Activated naive CD4-positive, alpha-beta T cell treated with anti-CD3 and anti-CD28 coated beads, Interleukin-2, amount 50 U/mL, for 16 hours (primary cell): ENCODE measurements around the gene SULT4A1.

Experiments used
- DNase-seq: peaks from one replicate; pipeline ENCODE4 v3.0.0-alpha.2; 2020

SULT4A1 gene

GRCh38 chr22:43843783-43844530, 18.4 kb downstream of the SULT4A1 start:
- DNase-seq = no peak

DNA sequence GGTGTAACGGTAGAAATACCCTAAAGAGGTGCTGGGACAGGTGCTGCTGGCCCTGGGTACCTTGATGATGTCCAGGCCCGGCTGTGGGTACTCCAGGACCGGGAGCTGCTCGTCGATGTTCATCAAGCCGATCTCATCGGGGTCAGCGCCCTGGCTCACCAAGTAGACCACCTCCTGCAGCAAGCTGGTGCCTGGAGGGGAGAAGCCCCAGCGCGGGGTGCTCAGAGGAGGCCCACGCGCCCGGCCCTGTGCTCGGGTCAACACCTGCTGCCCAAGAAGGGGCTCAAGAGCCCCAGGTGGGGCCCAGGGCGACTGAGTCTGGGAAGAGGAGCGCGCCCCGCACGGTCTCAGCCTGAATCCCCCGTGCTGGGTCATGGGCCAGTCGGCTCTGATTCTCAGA, 20.6 kb downstream of the SULT4A1 start:
- no peak for DNase-seq

DNA sequence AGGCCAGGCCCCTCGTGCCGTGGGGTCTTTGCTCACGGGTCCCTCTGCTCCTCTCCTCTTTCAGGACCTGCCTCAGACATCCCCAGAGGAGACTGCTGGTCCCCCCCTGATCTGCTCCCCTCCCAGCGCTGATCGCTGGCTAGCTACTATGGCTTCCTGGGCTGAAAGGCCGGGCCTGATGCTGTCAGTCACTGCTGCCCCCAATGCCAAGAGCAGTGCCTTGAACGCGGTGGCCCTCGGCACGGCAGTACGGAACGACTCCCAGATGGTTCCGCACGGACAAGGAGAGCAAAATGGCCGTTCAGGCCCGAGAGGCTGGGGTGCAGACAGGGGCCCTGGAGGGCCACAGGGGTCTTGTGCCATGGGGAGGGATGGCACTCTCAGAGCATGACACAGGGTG, 21.5 kb downstream of the SULT4A1 start:
- no peak for DNase-seq

DNA sequence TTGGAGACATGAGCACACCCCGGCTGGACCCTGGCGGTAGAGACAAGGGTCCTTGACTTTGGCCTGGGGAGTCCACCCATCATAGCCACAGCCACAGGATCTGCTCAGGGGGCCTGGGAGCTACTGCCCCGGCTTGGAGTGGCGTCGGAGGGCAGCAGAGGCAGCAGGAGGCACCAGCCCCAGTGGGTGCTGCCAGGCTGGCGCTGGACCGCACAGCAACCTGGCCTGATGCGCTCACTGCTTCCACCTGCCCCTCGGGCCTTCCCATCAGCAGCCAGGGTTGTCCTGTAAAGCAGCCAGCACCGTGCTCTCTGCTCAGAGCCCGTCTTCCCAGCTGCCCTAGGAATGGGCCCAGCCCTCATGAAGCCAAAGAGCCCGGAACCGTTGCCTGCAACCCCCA, 21.9 kb downstream of the SULT4A1 start:
- no peak for DNase-seq

DNA sequence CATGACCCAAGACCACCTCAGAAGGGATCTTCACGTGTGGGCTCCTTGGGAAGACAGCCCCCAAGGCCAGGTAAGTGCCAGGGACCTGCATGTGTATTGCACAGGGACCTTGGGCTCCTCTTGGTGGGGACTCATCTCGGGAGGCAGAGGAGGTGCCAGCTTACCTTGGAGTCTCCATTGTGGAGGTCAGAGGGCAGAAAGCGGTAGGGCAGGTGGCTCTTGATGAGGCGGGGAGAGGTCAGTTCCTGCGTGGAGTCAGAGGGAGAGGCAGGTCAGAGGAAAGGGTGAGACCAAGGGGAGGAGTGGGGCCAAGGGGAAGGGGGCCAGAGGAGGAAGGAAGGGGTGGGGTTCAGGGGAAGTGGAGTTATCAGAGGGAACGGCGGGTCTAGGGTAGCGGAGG, 22.5 kb downstream of the SULT4A1 start:
- no peak for DNase-seq

- no peak for DNase-seq
These were observed 23.6 kb downstream of the SULT4A1 start for GRCh38 chr22:43838571-43839307.

GRCh38 chr22:43838161-43838560, 24.2 kb downstream of the SULT4A1 start:
- no peak for DNase-seq

DNA sequence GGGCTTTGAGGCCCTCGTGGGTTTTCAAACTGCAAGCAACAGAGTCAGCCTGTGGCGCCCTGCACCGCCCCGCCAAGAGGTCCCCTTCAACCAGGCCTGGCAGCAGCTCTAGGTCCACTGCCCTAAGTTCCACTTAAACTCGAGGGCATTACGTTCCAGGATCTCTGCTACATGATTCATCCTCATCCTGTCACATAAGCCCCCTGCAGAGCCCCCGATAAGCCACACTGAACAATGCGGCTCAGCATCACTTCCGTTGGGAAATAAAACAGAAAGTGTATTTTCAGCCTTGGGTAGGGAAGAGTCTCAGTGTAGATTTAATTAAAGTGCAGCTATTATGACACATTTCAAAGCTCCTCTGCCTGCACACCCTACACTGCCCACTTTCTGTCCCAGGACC, 24.6 kb downstream of the SULT4A1 start:
- DNase-seq = no peak

DNA sequence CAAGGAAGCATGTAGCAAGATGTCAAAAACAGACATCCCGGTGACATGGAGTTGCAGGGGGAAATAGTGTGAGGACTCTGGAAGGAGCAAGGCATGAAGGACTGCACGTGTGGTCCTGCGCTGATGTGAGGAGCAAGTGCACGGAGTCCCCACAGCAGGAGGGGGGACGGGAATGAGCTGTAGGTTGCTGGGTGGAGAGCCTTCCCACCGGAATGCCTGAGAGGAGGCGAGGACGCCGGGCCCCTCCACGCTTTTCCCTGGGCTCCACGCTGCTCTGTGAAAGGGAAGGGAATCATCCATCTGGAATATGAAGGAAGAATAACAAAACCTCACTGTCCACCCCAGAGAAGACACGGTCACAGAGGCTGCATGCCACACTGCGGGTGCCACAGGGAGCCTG, 26.6 kb downstream of the SULT4A1 start:
- DNase-seq = no peak

DNA sequence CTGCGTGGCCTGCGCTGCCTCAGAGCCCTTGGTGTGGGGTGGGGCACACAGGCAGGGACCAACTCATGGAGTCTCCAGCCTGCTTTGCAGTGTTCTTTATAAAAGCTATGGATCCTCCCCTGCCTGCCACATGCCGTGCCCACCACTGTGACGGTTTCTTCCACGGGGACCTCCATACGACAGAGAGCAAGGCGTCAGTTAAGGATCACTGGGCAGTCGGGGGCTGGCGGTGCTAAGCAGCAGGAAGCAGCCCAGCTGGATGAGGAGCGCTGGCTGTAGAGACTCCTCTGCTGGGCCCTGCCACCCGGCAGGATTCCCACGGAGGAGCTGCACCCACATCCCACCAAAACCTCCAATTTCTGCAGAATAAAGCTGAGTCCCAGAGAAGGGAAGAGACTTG, 27.1 kb downstream of the SULT4A1 start:
- no peak for DNase-seq

GRCh38 chr22:43833286-43834240, 28.8 kb downstream of the SULT4A1 start:
- DNase-seq = no peak

DNA sequence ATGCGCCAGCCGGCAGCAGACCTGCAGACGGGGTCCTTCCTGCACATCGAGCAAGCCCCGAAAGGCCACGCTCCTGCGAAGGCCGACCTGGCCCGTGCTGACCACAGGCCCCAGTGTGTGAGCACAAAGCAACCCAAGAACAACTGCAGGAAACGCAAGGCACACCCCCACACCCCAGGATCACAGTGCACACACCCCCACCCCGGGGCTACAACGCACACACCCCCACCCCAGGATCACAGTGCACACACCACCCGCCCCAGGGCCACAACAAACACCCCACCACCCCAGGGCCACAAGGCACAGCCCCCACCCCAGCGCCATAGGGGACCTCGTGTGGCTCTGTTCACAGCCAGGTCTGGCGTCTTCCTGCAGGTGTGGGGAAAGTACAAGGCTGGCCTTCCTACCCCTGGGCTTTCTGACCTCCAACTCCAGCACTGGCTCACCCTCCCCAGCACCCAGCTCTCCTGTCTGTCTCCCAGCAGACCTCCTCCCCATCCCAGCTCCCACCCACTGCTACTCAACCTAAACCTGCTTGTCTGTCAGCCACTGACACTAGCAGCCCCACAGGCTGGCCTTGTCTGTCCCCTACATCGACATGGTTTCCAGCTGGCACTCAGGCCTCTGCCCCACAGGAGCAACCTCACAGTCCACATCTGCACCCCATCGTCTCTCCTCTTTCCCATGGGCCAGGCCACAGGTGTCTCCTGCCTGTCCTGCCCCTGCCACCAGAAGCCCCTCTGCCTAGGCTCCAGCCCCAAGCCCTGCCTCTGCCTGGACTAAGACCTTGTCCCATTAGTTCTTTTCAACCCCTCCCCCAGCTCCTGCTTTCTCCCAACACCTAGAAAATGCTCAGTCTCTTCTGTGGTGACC, 29.7 kb downstream of the SULT4A1 start:
- no peak for DNase-seq

DNA sequence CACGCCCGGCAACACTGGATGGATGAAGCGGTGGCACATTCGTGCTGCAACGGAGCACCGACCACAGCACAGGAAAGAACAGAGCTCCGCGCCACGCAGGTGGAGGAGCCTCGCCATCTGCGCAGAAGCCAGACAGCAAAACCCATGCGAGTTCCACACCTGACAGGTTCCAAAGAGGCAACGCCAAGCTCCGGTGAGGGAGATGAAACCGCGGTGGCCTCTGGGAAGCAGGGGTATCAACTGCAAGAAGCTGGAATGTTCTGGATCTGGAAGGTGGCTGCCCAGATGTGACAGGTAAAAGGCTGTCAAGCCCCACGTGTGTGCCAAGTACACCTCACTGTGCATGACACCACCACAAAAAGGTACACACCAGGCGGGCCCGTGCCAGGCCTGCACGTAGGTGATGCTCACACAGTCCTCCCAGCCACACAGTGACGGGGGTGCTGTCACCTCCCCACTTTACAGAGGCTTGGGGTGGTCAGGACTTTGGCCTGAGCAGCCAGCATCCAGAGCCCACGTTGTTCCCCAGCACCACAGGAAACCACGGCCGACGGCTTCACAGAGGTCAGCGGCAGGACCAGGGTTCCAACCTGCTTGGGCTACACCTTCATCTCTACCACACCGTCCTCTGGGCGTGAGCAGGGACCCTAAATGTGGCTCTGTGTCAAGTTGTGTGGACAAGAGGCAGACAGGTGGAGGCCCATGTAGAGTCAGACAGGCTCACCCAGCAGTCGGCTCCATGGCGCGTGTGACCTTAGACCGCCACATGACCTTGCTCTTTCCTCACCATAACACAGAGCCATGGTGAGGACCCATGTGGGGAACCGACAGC, 30.5 kb downstream of the SULT4A1 start:
- DNase-seq = no peak

DNA sequence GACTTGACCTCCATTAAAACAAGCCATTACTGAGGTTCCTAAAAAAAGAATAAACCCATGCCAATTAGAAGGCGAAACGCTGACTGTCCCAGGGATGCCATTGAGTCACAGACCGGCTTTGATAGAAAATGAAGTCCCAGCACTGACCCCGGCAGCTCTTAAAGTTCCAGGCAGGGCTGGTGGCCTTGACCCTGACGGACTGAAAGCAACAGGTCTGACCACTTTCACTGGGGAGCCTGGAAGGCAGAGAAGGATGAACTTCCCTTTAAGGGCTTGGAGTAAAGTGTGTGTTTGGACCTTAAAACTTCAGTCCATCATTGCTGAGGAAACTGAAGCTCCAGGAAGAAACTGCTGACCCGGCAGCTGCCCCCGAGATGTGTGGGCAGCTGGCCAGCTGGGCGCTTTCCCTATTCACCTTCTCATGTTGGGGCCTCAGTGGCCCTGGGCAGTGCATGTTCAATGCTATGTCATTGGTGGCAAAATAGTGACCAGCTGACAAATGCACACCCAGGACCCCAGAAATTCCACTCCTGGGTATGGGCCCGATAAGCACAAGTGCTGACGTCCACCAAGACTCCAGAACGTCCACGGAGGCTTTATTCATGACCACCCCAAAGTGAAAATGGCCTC, 31.3 kb downstream of the SULT4A1 start:
- no peak for DNase-seq

DNA sequence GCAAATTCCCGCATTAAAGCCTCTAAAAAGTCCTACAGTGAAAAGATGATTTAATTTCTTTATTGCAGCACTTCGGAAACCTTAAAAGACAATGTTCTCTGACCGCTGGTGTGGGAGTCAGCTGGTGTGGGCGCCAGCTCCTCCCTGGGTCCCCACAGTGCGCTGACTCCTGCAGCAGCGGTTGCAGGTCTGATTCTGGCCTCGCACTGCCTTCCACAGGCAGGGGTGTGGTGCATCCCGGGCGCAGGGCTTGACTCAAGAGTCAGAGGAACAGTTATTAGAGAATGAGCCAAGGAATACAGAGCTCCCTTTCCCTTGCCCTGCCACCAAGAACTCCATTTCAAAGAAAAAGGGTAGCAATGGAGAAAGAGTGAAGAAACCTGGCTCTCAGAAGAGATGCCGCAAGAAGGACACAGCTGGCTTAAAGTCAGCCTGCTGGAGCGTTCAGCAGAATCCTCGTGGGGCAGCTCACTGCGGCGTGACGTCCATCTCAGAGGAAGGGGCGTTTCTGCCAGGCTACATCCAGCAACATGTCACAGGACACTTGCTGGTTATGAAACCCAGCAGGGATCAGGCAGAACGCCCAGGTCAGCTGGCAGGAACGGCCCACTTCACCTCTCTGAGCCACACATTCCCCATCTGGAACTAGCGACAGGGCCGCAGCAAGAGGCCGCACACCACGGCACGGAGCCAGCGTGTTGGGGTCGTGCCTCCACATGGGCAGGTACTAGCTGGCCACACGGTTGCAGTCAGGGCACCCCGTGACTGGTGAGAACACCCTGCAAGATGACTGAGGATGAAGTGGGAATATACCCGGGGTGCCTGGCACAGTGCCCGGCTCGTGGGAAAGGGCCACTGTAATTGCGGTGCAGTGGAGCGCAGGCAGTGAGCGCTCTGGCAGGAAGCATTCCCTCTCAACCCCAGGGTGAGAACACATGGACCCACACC, 32.1 kb downstream of the SULT4A1 start:
- no peak for DNase-seq

- DNase-seq = no peak
These were observed 33.1 kb downstream of the SULT4A1 start for GRCh38 chr22:43828998-43829782.

DNA sequence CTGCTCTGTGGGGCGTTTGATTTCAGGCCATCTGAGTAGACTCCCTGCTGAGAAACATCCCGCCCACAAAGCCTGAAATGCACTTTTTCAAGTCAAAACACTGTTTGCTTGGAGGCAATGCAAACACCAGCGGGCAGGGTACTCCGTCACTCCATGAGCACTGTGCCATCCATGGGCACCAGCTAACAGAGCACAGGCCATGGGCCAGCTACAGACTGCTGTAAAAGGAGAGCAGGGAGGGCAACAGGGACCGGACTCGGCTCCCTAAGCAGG, 33.7 kb downstream of the SULT4A1 start:
- DNase-seq = no peak

- DNase-seq = no peak
These were observed 34.2 kb downstream of the SULT4A1 start for GRCh38 chr22:43827926-43828724.
